ENCODE measurements around the gene BTF3.
"Not testable (repeated sequence)": the region's sequence is repeated elsewhere in the genome, so short reads cannot be mapped to it uniquely, and the experiment has no call there.

Gene BTF3

GRCh38 chr5:73451224-73452130 is 46.8 kb upstream of the BTF3 start:
- Histone ChIP-seq H3K27ac (ENCODE audit: low read depth, low read length) (no peak overlapping the region), H2AK5ac (ENCODE audit: low read length) (no peak overlapping the region), H2BK120ac (ENCODE audit: insufficient read depth, low read length, poor library complexity) (no peak overlapping the region), H3K4me3 (ENCODE audit: low read depth, low read length) (peak overlapping the region; percentile 56), H3K23ac (ENCODE audit: low read length) (no peak overlapping the region), H4K91ac (ENCODE audit: low read depth, low read length) (no peak overlapping the region), H3K9ac (ENCODE audit: low read length) (no peak overlapping the region), H3K4me2 (ENCODE audit: low read length) (peak overlapping the region; percentile 81), H3K14ac (ENCODE audit: low read length) (no peak overlapping the region), H3K4ac (ENCODE audit: low read depth, low read length) (no peak overlapping the region), H2AFZ (ENCODE audit: insufficient read depth, low read length, poor library complexity) (no peak overlapping the region), H3K9me3 (ENCODE audit: insufficient read depth, low read depth, low read length) (no peaks in the 10 kb centered on the region), H3K36me3 (ENCODE audit: control insufficient read depth in 1 of 2, insufficient read depth in 2 of 2, low read length in 2 of 2) (no peaks in the 10 kb centered on the region), H2BK5ac (ENCODE audit: low read depth, low read length, poor library complexity) (no peak overlapping the region), H2BK12ac (ENCODE audit: low read length) (no peak overlapping the region), H3K79me1 (ENCODE audit: low read length) (no peaks in the 10 kb centered on the region), H3K79me2 (ENCODE audit: control insufficient read depth, insufficient read depth, low read length, poor library complexity) (no peaks in the 10 kb centered on the region), H4K8ac (ENCODE audit: low read depth, low read length) (no peak overlapping the region), H3K4me1 (ENCODE audit: control insufficient read depth in 1 of 2, insufficient read depth in 2 of 2, low read length in 2 of 2) (peaks cover 17 to 22% of the 10 kb centered on the region in 2 experiments), H3K18ac (ENCODE audit: low read length) (no peak overlapping the region), H4K12ac (ENCODE audit: low read depth, low read length) (no peak overlapping the region), H3K27me3 (ENCODE audit: insufficient read depth, low read length) (peaks cover 49% of the 10 kb centered on the region)
- DNase-seq = peak; percentile 44 to 76
- no CpG with 5 or more reads among the region's 70 CpGs for WGBS (ENCODE audit: extremely low coverage, insufficient coverage, insufficient read length)

DNA sequence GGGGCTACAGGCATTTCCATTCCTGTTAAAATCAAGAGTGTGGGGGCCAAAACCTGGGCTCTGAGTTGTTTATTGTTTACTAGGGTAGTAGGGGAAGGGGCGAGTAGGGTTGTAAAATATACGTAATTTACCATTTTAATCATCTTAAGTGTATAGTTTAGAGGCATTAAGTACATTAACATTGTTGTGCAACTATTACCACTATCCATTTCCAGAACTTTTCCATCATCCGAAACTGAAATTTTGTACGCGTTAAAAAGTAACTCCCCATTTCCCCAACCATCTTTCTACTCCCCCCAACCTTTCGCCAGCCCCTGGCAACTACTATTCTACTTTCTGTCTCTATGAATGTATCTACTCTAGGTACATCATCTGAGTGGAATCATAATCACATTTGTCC is 46.0 kb upstream of the BTF3 start:
- Histone ChIP-seq H2AK5ac (ENCODE audit: low read length) (no peak overlapping the region), H3K79me2 (ENCODE audit: control insufficient read depth, insufficient read depth, low read length, poor library complexity) (no peaks in the 10 kb centered on the region), H3K23ac (ENCODE audit: low read length) (no peak overlapping the region), H3K4me1 (ENCODE audit: control insufficient read depth in 1 of 2, insufficient read depth in 2 of 2, low read length in 2 of 2) (peaks cover 12 to 18% of the 10 kb centered on the region in 2 experiments), H4K8ac (ENCODE audit: low read depth, low read length) (no peak overlapping the region), H3K14ac (ENCODE audit: low read length) (no peak overlapping the region), H3K18ac (ENCODE audit: low read length) (no peak overlapping the region), H4K91ac (ENCODE audit: low read depth, low read length) (no peak overlapping the region), H3K27ac (ENCODE audit: low read depth, low read length) (no peak overlapping the region), H3K4ac (ENCODE audit: low read depth, low read length) (no peak overlapping the region), H3K9ac (ENCODE audit: low read length) (no peak overlapping the region), H3K79me1 (ENCODE audit: low read length) (no peaks in the 10 kb centered on the region), H2BK12ac (ENCODE audit: low read length) (no peak overlapping the region), H3K4me2 (ENCODE audit: low read length) (no peak overlapping the region), H3K4me3 (ENCODE audit: low read depth, low read length) (no peak overlapping the region), H3K36me3 (ENCODE audit: control insufficient read depth in 1 of 2, insufficient read depth in 2 of 2, low read length in 2 of 2) (no peaks in the 10 kb centered on the region), H2BK120ac (ENCODE audit: insufficient read depth, low read length, poor library complexity) (no peak overlapping the region), H2BK5ac (ENCODE audit: low read depth, low read length, poor library complexity) (no peak overlapping the region), H4K12ac (ENCODE audit: low read depth, low read length) (no peak overlapping the region), H2AFZ (ENCODE audit: insufficient read depth, low read length, poor library complexity) (no peak overlapping the region), H3K27me3 (ENCODE audit: insufficient read depth, low read length) (peaks cover 44% of the 10 kb centered on the region), H3K9me3 (ENCODE audit: insufficient read depth, low read depth, low read length) (no peaks in the 10 kb centered on the region)
- 100% methylated on average over 4 of the region's 6 CpGs for WGBS (ENCODE audit: extremely low coverage, insufficient coverage, insufficient read length)
- no peak for DNase-seq

GRCh38 chr5:73454379-73455036 is 43.7 kb upstream of the BTF3 start:
- Histone ChIP-seq H3K23ac (ENCODE audit: low read length) (no peak overlapping the region), H4K8ac (ENCODE audit: low read depth, low read length) (no peak overlapping the region), H2BK5ac (ENCODE audit: low read depth, low read length, poor library complexity) (no peak overlapping the region), H3K4me2 (ENCODE audit: low read length) (no peak overlapping the region), H3K9me3 (ENCODE audit: insufficient read depth, low read depth, low read length) (no peaks in the 10 kb centered on the region), H2BK12ac (ENCODE audit: low read length) (no peak overlapping the region), H3K27me3 (ENCODE audit: insufficient read depth, low read length) (peaks cover 26% of the 10 kb centered on the region), H3K4me3 (ENCODE audit: low read depth, low read length) (no peak overlapping the region), H3K4me1 (ENCODE audit: control insufficient read depth in 1 of 2, insufficient read depth in 2 of 2, low read length in 2 of 2) (peaks cover 7 to 13% of the 10 kb centered on the region in 2 experiments), H3K79me2 (ENCODE audit: control insufficient read depth, insufficient read depth, low read length, poor library complexity) (no peaks in the 10 kb centered on the region), H3K27ac (ENCODE audit: low read depth, low read length) (no peak overlapping the region), H4K91ac (ENCODE audit: low read depth, low read length) (no peak overlapping the region), H3K36me3 (ENCODE audit: control insufficient read depth in 1 of 2, insufficient read depth in 2 of 2, low read length in 2 of 2) (no peaks in the 10 kb centered on the region), H3K14ac (ENCODE audit: low read length) (no peak overlapping the region), H2BK120ac (ENCODE audit: insufficient read depth, low read length, poor library complexity) (no peak overlapping the region), H3K4ac (ENCODE audit: low read depth, low read length) (no peak overlapping the region), H3K9ac (ENCODE audit: low read length) (no peak overlapping the region), H3K79me1 (ENCODE audit: low read length) (no peaks in the 10 kb centered on the region), H3K18ac (ENCODE audit: low read length) (no peak overlapping the region), H4K12ac (ENCODE audit: low read depth, low read length) (no peak overlapping the region), H2AFZ (ENCODE audit: insufficient read depth, low read length, poor library complexity) (no peak overlapping the region), H2AK5ac (ENCODE audit: low read length) (no peak overlapping the region)
- no CpG with 5 or more reads among the region's 6 CpGs for WGBS (ENCODE audit: extremely low coverage, insufficient coverage, insufficient read length)
- peak; percentile 73 to 84 for DNase-seq

DNA sequence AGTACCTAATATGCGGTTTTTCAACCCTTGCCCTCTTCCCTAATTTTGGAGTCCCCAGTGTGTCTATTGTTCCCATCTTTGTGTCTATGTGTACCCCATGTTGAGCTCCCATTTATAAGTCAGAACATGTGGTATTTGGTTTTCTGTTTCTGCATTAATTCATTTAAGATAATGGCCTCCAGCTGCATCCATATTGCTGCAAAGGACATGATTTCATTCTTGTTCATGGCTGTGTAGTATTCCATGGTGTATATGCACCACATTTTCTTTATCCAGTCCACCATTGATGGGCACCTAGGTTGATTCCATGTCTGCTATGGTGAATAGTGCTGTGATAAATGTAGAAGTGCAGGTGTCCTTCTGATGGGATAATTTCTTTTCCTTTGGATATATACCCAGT is 41.8 kb upstream of the BTF3 start:
- DNase-seq; H3K36me3 ChIP-seq (ENCODE audit: control insufficient read depth in 1 of 2, insufficient read depth in 2 of 2, low read length in 2 of 2); H2AK5ac ChIP-seq (ENCODE audit: low read length); H3K14ac ChIP-seq (ENCODE audit: low read length); H3K23ac ChIP-seq (ENCODE audit: low read length); H3K4me3 ChIP-seq (ENCODE audit: low read depth, low read length); H2BK12ac ChIP-seq (ENCODE audit: low read length); H2BK5ac ChIP-seq (ENCODE audit: low read depth, low read length, poor library complexity); H2BK120ac ChIP-seq (ENCODE audit: insufficient read depth, low read length, poor library complexity); H3K9me3 ChIP-seq (ENCODE audit: insufficient read depth, low read depth, low read length); H3K79me1 ChIP-seq (ENCODE audit: low read length); H3K4me2 ChIP-seq (ENCODE audit: low read length); H3K4ac ChIP-seq (ENCODE audit: low read depth, low read length); H3K18ac ChIP-seq (ENCODE audit: low read length); H4K12ac ChIP-seq (ENCODE audit: low read depth, low read length); H2AFZ ChIP-seq (ENCODE audit: insufficient read depth, low read length, poor library complexity); H4K91ac ChIP-seq (ENCODE audit: low read depth, low read length); H4K8ac ChIP-seq (ENCODE audit: low read depth, low read length); H3K4me1 ChIP-seq (ENCODE audit: control insufficient read depth in 1 of 2, insufficient read depth in 2 of 2, low read length in 2 of 2); H3K9ac ChIP-seq (ENCODE audit: low read length); H3K27ac ChIP-seq (ENCODE audit: low read depth, low read length); H3K79me2 ChIP-seq (ENCODE audit: control insufficient read depth, insufficient read depth, low read length, poor library complexity): not testable (repeated sequence)
- H3K27me3 ChIP-seq (ENCODE audit: insufficient read depth, low read length) = peaks cover 13% of the 10 kb centered on the region
- WGBS (ENCODE audit: extremely low coverage, insufficient coverage, insufficient read length) = no CpG with 5 or more reads among the region's 1 CpG

Measured in trophoblast cell (in vitro differentiated cells and primary cell).